Activated T-cell treated with anti-CD3 and anti-CD28 coated beads for 48 hours (primary cell): Measurements from ENCODE around the gene ELP4.
"Not testable (repeated sequence)": the region's sequence is repeated elsewhere in the genome, so short reads cannot be mapped to it uniquely, and the experiment has no call there.

Experiments
- DNase-seq: peaks from one replicate; pipeline ENCODE4 v3.0.0-alpha.2; 2020; ENCODE audit warnings: low read depth

Gene ELP4

GRCh38 chr11:31711137-31711536, 201.6 kb downstream of the ELP4 start:
- no peak for DNase-seq

GRCh38 chr11:31712851-31713250, 203.3 kb downstream of the ELP4 start:
- DNase-seq, result no peak

GRCh38 chr11:31714840-31715239, 205.3 kb downstream of the ELP4 start:
- DNase-seq, result no peak

DNA sequence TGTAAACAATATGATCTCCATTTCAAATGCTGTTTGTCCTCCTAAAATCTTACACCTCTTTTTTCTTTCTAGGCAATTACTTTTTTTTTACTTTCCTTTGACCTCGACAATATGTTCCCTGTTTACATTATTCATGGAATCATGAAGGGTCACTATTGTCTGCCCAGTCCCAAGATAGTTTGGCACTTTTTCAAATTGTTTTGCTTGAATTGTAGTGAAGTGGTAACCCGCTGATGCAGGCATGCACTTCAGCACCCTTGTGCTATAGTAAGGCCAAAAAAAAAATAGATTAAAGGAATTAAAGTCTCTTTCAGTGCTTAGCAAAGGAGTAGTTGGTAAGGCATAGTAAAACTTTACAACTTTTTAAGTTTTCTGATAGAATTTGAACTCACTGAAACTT, 210.7 kb downstream of the ELP4 start:
- no peak for DNase-seq

- DNase-seq, result no peak
Observed at GRCh38 chr11:31720671-31721365, 211.3 kb downstream of the ELP4 start.

DNA sequence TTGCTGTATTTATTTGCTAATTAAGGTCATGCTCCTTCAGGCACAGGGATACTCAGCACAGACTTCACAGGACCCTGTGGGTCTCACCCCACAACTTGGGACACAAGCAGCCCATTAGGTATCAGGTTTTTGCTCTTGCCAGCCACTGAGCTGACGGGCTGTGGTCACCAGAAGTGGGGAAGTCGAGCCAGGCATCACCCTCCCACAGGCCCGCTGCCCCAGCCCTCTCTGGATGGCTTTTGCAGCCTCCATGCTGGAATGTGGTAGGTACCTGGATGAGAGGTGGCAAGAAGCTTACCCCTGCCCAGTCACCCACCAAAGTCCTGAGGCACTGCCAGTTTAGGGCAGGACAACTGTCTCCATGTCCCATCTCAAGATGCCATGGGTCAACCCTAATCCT, 213.2 kb downstream of the ELP4 start:
- DNase-seq, result no peak

GRCh38 chr11:31725176-31725575, 215.6 kb downstream of the ELP4 start:
- DNase-seq, result no peak

DNA sequence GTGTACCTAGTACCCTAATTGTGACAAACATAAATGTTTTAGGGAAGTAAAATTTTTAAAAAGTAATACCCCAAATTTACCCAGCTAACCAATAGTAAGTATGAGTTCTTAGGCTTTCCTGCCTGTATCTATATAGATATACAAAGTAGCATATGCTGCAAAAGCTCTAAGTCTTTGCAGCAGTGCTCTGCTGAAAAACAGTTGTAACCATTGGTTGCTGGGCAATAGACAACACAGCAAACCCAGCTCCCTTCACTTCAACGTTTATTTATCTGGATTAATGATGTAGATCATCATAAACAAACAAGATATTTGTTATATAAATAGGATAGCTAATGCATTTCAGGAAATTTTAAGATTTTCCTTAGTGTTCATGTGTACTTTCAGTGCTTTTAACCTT, 218.9 kb downstream of the ELP4 start:
- no peak for DNase-seq

DNA sequence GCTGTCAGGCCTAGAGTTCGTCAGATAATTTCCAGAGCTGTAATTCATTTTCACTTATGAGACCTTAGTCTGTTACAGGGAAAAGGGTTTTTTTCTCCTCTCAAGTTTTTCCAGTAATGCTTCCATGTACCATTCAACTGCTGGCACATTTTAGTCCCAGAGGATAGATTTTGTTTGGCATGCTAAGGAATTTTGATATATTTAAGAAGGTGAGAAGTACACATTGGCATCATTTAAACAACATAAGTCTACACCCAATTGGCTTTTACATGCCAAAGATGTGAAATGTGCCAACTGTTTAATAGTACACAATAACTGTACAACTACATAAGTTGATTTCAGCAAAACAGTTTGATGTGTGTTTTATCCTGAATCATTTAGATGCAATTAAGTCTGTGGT, 230.6 kb downstream of the ELP4 start:
- no peak for DNase-seq

- not testable (repeated sequence) for DNase-seq
Observed at GRCh38 chr11:31740731-31741368, 231.3 kb downstream of the ELP4 start.

DNA sequence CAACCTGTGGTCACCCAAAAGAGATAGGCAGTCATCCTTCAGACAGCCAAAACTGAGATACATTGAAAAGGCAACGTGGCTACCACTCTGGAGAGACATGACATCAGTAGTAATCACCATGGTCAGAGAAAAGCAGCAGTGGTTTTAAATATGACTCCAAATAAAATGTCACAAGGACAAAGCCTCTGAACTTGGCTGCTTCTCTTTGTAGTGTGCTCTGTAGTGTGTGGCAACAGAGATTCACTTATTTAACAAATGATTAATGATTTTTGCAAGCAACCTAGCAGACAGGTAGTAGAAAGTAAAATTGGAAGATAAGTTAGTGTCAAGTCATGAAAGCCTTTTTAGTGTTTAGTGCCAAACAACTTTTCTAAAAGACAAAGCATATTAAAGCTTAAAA, 238.0 kb downstream of the ELP4 start:
- no peak for DNase-seq

GRCh38 chr11:31757260-31757835, 247.8 kb downstream of the ELP4 start:
- no peak for DNase-seq

DNA sequence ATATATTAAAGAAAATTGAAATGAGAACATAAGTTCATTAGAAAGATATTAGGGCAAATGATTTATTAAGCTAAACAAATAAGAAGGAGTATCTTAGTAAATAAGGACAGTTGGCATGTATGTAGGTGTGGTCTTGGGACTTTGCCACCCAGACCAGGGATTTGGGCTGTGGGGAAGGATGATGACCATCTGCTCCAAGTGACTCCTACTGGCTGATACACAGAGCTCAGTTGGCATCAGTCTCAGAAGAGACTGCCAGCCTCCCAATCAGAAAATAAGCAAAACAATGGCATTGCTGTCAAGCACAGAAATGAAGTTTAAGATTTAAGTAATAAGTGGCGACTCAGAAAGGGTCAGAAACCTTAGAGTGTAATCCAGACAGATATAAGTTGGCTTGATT, 252.1 kb downstream of the ELP4 start:
- DNase-seq, result no peak

DNA sequence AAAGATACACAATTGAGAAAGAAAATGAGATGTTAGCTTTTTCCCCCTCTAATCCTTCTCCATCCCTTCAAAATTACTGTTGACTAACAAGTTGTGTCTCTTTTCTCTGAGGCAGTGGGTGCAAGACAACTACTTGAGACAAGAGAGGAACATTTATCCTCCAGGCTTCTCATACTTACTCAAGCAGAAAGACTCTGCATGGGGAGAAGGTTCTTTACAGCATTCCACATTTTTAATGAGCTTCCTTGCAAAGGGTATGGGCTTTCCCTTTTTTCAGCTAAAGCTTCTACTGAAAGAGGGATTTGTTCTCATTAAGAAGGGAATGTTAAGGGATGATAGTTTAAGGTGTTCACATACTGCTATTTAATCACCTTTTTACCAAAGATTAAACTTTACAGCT, 253.7 kb downstream of the ELP4 start:
- no peak for DNase-seq

DNA sequence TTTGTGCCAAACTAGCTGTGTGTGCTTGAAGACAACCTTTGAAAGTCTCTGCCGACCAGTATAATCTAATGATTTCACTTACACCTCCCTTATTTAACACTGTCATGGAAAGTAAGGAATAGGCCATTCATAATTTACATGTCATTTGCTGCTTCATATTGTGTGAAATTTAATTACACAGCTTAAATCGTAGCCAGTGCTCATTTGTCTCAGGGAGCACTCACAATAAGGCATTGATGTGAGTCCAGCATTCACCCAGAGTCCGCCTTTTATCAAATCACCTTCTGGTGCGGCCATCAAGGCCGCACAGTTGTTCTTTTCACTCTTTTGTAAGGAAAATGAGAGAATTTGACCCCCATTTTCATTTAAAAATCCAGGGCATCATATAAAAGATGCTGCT, 254.7 kb downstream of the ELP4 start:
- no peak for DNase-seq

- DNase-seq, result no peak
Observed at GRCh38 chr11:31764766-31765165, 255.2 kb downstream of the ELP4 start.

DNA sequence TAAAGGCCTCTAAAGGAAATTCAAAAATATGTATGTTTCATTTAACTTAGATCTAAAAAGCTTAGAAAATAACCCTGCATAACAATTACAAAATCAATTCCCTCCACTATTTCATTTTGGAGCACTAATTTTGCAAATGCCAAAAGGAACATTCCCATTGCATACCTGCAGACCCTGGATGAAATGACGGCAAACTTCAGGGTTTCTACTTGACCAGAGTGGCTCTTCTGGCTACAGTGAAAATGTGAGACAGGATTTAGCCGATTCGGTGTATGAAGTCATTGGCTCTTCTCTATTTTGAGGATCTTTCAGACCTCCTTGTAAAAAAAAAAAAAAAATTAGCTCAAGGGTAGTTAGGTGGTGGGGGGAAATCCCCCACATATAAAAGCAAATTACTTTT, 257.5 kb downstream of the ELP4 start:
- no peak for DNase-seq

DNA sequence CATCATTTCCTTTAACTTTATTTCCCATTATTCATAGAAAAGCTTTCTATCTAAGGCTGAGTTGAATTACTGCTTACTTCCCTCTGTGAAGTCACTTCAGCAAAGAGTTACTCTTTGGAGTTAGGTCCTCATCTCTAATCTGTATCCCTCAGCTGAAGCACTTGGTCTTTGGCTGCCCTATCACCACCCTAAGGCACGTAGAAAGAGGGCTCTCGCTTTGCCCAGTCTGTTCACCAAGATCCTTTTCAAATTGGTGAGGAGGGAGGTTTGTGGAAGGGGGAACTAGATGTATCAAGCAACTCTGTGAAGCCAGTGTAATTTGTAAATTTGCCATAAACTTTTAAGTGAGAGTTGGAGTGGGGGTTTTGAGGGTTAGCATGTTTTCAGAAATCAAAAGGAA, 258.1 kb downstream of the ELP4 start:
- DNase-seq, result no peak

GRCh38 chr11:31768749-31769640, 259.4 kb downstream of the ELP4 start:
- DNase-seq, result no peak

GRCh38 chr11:31770011-31770700, 260.6 kb downstream of the ELP4 start:
- no peak for DNase-seq

- no peak for DNase-seq
Observed at GRCh38 chr11:31772412-31772811, 262.8 kb downstream of the ELP4 start.

DNA sequence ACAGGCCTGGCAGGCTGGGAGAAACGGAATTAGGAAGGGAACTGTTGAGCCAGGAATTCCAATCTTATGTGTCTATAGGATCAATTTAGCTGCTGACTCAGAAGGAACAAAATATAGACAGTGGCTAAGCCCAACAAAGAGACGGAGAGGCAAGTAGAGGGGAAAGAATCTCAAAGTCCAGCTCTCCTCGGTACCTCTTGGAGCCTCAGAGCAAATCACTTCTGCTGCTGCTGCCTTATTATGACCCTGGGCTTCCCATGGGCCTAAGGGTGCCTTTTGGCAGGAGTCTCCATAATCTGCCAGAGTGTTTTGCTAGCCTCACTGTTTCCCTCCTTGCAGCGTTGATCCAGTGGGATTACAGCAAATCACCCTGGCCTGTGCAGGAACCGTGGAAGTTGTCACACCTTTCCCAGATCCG, 269.8 kb downstream of the ELP4 start:
- DNase-seq, result no peak
